Measurements from ENCODE around the gene CFAP52. TPM values are rescaled to one million over a fixed set of nuclear protein-coding genes. Genes with fewer than 3 reads are reported as not detected.

The CFAP52 gene
- total and polyA plus RNA-seq, 2 experiments from 2014 or later = not detected

- TF ChIP-seq REST (IDR thresholded peaks at IDR 0.05; ENCODE audit: unreplicated experiment) (no peak), JUNB (IDR thresholded peaks at IDR 0.05; ENCODE audit: unreplicated experiment) (no peak), ZNF331 (CRISPR knock-in tag; IDR thresholded peaks at IDR 0.05; ENCODE audit: low read depth) (peak; percentile 69), CREB1 (CRISPR knock-in tag; IDR thresholded peaks at IDR 0.05; ENCODE audit: low read depth) (no peak)
Measured at GRCh38 chr17:9644910-9645751, 68.7 kb downstream of the CFAP52 start, which contains the start of gene USP43 (continued).

GRCh38 chr17:9645851-9646545 lies 69.6 kb downstream of the CFAP52 start:
- H3K4me1 ChIP-seq (ENCODE audit: insufficient read depth) = peaks cover 23% of the 10 kb centered on the region
- no peaks in the 10 kb centered on the region for H3K9me2 ChIP-seq (ENCODE audit: insufficient read depth)
- peaks cover 8% of the 10 kb centered on the region; the same call in 1 of the 2 replicates for H4K20me1 ChIP-seq (replicated peaks; ENCODE audit: insufficient read depth)
- Mint-ChIP-seq H3K4me1 (peaks cover 39% of the 10 kb centered on the region), H3K27ac (no peak overlapping the region), H3K36me3 (ENCODE audit: low read depth) (0 out of 3 replicates have a peak, but pooled peaks cover 4% of the 10 kb centered on the region), H3K27me3 (ENCODE audit: insufficient read depth, low read depth, poor library complexity) (peaks cover 19% of the 10 kb centered on the region), H3K9me3 (no peaks in the 10 kb centered on the region), H3K4me3 (peak overlapping the region; percentile 81)
- peaks cover 14% of the 10 kb centered on the region for H3K27me3 ChIP-seq (ENCODE audit: insufficient read depth)
- DNase-seq (ENCODE audit: low spot score) (peak; percentile 79), ATAC-seq (peak; percentile 54)
- 0 out of 2 replicates have a peak overlapping the region, but pooled peaks have one; percentile 33 for H2AFZ ChIP-seq
- no peak overlapping the region for H3K27ac ChIP-seq (ENCODE audit: low read depth)
- 0 out of 2 replicates have a peak, but pooled peaks cover 4% of the 10 kb centered on the region for H3F3A ChIP-seq (replicated peaks; ENCODE audit: low read depth)
- peak overlapping the region; percentile 99 for H3K4me2 ChIP-seq
- H3K36me3 ChIP-seq (ENCODE audit: insufficient read depth) = no peaks in the 10 kb centered on the region
- TF ChIP-seq POLR2AphosphoS5 (IDR thresholded peaks at IDR 0.05; ENCODE audit: low read depth) (no peak), CTCF (conservative IDR thresholded peaks at IDR 0.05; ENCODE audit: low read depth in 2 of 2) (peak in 1 of 2 experiments; percentile 35; a peak in 2 of 4 replicates)
- peaks cover 39% of the 10 kb centered on the region for H3K79me2 ChIP-seq (replicated peaks; ENCODE audit: insufficient read depth)
- peak overlapping the region; percentile 97 for H3K4me3 ChIP-seq
